ENCODE data around the gene OCIAD2.
A peak's percentile ranks its signal among the peaks of the same experiment; 100 is the strongest.
"Not testable (repeated sequence)": the region's sequence is repeated elsewhere in the genome, so short reads cannot be mapped to it uniquely, and the experiment has no call there.

The OCIAD2 gene

GRCh38 chr4:48906206-48907173, at the start of gene OCIAD2:
TSS of gene OCIAD2 (minus strand) at chr4:48906774. CDS start at chr4:48904549, 2,225 bp downstream.
- FAIRE-seq, result no peak

GRCh38 chr4:48954314-48954713, 47.7 kb upstream of the OCIAD2 start:
- no peak for FAIRE-seq

GRCh38 chr4:48949518-48950219, 43.1 kb upstream of the OCIAD2 start:
- FAIRE-seq, result no peak

GRCh38 chr4:48949086-48949485, 42.5 kb upstream of the OCIAD2 start:
- no peak for FAIRE-seq

GRCh38 chr4:48947731-48948130, 41.2 kb upstream of the OCIAD2 start:
- FAIRE-seq, result no peak

- peak; percentile 28 for FAIRE-seq
Measured at GRCh38 chr4:48945981-48946380, 39.4 kb upstream of the OCIAD2 start.

GRCh38 chr4:48944756-48945241, 38.2 kb upstream of the OCIAD2 start:
- no peak for FAIRE-seq

GRCh38 chr4:48944252-48944651, 37.7 kb upstream of the OCIAD2 start:
- no peak for FAIRE-seq

GRCh38 chr4:48943387-48943786, 36.8 kb upstream of the OCIAD2 start:
- FAIRE-seq, result no peak

- FAIRE-seq, result no peak
Measured at GRCh38 chr4:48939785-48940184, 33.2 kb upstream of the OCIAD2 start.

- FAIRE-seq, result no peak
Measured at GRCh38 chr4:48938831-48939230, 32.3 kb upstream of the OCIAD2 start.

GRCh38 chr4:48937033-48937432, 30.5 kb upstream of the OCIAD2 start:
- no peak for FAIRE-seq

GRCh38 chr4:48931459-48931858, 24.9 kb upstream of the OCIAD2 start:
- FAIRE-seq, result no peak

- FAIRE-seq, result no peak
Measured at GRCh38 chr4:48930654-48931053, 24.1 kb upstream of the OCIAD2 start.

GRCh38 chr4:48924416-48924815, 17.8 kb upstream of the OCIAD2 start:
- no peak for FAIRE-seq

GRCh38 chr4:48923065-48923464, 16.5 kb upstream of the OCIAD2 start:
- FAIRE-seq, result not testable (repeated sequence)

- FAIRE-seq, result no peak
Measured at GRCh38 chr4:48914311-48914710, 7.7 kb upstream of the OCIAD2 start.

GRCh38 chr4:48913346-48913745, 6.8 kb upstream of the OCIAD2 start:
- no peak for FAIRE-seq

- FAIRE-seq, result no peak
Measured at GRCh38 chr4:48912349-48912748, 5.8 kb upstream of the OCIAD2 start.

GRCh38 chr4:48910511-48910910, 3.9 kb upstream of the OCIAD2 start:
- FAIRE-seq, result no peak

- no peak for FAIRE-seq
Measured at GRCh38 chr4:48909697-48910096, 3.1 kb upstream of the OCIAD2 start.

- no peak for FAIRE-seq
Measured at GRCh38 chr4:48908687-48909086, 2.1 kb upstream of the OCIAD2 start.

GRCh38 chr4:48907706-48908477, 1.3 kb upstream of the OCIAD2 start:
- no peak for FAIRE-seq

All from colon (tissue), 2 donors.